Astrocyte of the cerebellum (primary cell): ENCODE results near the gene PIK3R6.

ENCODE experiments used
- DNase-seq: peaks from one replicate; pipeline ENCODE4 v3.0.0-alpha.2; 2011; ENCODE audit warnings: low read depth
- H3K4me3 ChIP-seq: 2 replicates; pipeline ENCODE4 v1.5.1; 2011; ENCODE audit warnings: mild to moderate bottlenecking, low read depth, low read length, moderate library complexity
- in situ Hi-C: cut with HindIII; loops from 2 replicates; pipeline ENCODE4 v1.10.0; 2017; ENCODE audit warnings: low sequenced_read_pairs
- TF ChIP-seq, protein P1 (sequence below): IDR thresholded peaks from 2 replicates; pipeline ENCODE4 v1.5.1; 2012; ENCODE audit warnings: low read length, low read depth, moderate library complexity, mild to moderate bottlenecking; ENCODE audit errors: missing control alignments

Gene PIK3R6

GRCh38 chr17:8883353-8883752 is 15.9 kb upstream of the PIK3R6 start:
- no peak overlapping the region for H3K4me3 ChIP-seq
- in situ Hi-C loops: no loop called here
- TF ChIP-seq, protein P1, sequence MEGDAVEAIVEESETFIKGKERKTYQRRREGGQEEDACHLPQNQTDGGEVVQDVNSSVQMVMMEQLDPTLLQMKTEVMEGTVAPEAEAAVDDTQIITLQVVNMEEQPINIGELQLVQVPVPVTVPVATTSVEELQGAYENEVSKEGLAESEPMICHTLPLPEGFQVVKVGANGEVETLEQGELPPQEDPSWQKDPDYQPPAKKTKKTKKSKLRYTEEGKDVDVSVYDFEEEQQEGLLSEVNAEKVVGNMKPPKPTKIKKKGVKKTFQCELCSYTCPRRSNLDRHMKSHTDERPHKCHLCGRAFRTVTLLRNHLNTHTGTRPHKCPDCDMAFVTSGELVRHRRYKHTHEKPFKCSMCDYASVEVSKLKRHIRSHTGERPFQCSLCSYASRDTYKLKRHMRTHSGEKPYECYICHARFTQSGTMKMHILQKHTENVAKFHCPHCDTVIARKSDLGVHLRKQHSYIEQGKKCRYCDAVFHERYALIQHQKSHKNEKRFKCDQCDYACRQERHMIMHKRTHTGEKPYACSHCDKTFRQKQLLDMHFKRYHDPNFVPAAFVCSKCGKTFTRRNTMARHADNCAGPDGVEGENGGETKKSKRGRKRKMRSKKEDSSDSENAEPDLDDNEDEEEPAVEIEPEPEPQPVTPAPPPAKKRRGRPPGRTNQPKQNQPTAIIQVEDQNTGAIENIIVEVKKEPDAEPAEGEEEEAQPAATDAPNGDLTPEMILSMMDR: no peak

GRCh38 chr17:8881606-8882005 is 14.1 kb upstream of the PIK3R6 start:
- in situ Hi-C loops: no loop called here
- DNase-seq: no peak
- TF ChIP-seq, protein P1: no peak
- no peak overlapping the region for H3K4me3 ChIP-seq

More at GRCh38 chr17:8883353-8883752, 15.9 kb upstream of the PIK3R6 start:
- no peak for DNase-seq

DNA sequence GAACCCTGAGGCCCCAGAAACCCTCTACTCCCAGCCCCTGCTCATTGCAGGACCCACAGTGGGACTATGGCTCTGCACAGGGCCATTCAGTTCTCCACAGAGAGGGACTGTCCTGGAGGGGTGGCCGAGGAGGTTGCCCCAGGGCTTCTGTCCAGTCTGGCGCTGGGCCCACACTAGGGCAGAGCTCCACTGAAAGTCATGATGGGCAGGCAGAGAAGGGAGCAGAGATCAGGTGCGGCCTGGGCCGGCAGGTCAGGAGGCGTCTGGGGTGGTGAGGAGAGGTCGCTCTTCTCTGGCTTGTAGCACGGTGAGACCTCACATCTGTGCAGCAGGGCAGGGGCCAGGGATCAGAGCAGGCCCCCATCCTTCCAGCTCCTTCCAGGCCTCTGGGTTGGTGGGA is 13.0 kb upstream of the PIK3R6 start:
- H3K4me3 ChIP-seq: no peak overlapping the region
- in situ Hi-C loops: no loop called here
- TF ChIP-seq, protein P1: no peak
- DNase-seq: no peak

- TF ChIP-seq, protein P1: no peak
- DNase-seq: no peak
- in situ Hi-C loops: no loop called here
- no peak overlapping the region for H3K4me3 ChIP-seq
Measured at GRCh38 chr17:8879410-8879809, 11.9 kb upstream of the PIK3R6 start.

GRCh38 chr17:8877984-8878383 is 10.5 kb upstream of the PIK3R6 start:
- in situ Hi-C loops: no loop called here
- H3K4me3 ChIP-seq: no peak overlapping the region
- no peak for DNase-seq
- TF ChIP-seq, protein P1: no peak

GRCh38 chr17:8875957-8876356 is 8.5 kb upstream of the PIK3R6 start:
- in situ Hi-C loops: no loop called here
- TF ChIP-seq, protein P1: no peak
- no peak for DNase-seq
- no peak overlapping the region for H3K4me3 ChIP-seq

- TF ChIP-seq, protein P1: no peak
- in situ Hi-C loops: no loop called here
- no peak overlapping the region for H3K4me3 ChIP-seq
Measured at GRCh38 chr17:8875436-8875835, 8.0 kb upstream of the PIK3R6 start.

More at GRCh38 chr17:8875436-8875835, 8.0 kb upstream of the PIK3R6 start:
- no peak for DNase-seq
